ENCODE data around the gene KLHDC10.

KLHDC10 gene

DNA sequence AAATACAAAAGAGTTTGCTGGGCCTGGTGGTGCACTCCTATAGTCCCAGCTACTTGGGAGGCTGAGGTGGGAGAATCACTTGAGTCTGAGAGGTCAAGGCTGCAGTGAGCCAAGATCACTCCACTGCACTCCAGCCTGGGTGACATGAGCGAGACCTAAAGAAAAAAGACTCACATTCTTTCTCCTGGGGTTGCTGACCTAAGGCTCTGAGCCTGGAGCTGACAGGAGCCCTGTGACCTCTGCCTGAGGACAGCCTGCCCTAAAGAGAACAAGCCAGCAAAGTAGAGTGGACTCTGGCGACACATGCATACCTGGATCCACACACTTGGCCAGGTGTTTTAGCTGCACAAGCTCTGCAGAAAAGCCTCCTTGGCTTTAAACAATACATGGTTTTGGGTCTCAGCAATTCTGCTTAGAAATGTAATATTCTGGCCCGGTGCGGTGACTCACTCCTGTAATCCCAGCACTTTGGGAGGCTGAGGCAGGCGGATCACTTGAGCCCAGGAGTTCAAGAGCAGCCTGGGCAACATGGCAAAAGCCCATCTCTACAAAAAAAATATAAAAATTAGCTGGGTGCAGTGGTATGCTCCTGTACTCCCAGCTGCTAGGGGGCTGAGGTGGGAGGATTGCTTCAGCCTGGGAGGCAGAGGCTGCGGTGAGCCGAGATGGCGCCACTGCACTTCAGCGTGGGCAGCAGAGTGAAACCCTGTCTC, 76.5 kb downstream of the KLHDC10 start:
- Histone ChIP-seq H3K36me3 (ENCODE audit: control insufficient read depth, insufficient read depth, low read length) (no peaks in the 10 kb centered on the region), H3K9me3 (ENCODE audit: control insufficient read depth, low read length) (no peaks in the 10 kb centered on the region), H3K4me3 (ENCODE audit: low read length) (no peak overlapping the region), H3K27me3 (ENCODE audit: control insufficient read depth, insufficient read depth, low read length) (no peaks in the 10 kb centered on the region), H3K9ac (ENCODE audit: low read length) (no peak overlapping the region), H3K4me1 (ENCODE audit: control insufficient read depth, insufficient read depth, low read length) (peaks cover 6% of the 10 kb centered on the region)

GRCh38 chr7:130147710-130148325, 77.5 kb downstream of the KLHDC10 start:
- Histone ChIP-seq H3K4me3 (ENCODE audit: low read length) (no peak overlapping the region), H3K9ac (ENCODE audit: low read length) (no peak overlapping the region), H3K36me3 (ENCODE audit: control insufficient read depth, insufficient read depth, low read length) (no peaks in the 10 kb centered on the region), H3K9me3 (ENCODE audit: control insufficient read depth, low read length) (no peaks in the 10 kb centered on the region), H3K27me3 (ENCODE audit: control insufficient read depth, insufficient read depth, low read length) (no peaks in the 10 kb centered on the region), H3K4me1 (ENCODE audit: control insufficient read depth, insufficient read depth, low read length) (no peaks in the 10 kb centered on the region)

DNA sequence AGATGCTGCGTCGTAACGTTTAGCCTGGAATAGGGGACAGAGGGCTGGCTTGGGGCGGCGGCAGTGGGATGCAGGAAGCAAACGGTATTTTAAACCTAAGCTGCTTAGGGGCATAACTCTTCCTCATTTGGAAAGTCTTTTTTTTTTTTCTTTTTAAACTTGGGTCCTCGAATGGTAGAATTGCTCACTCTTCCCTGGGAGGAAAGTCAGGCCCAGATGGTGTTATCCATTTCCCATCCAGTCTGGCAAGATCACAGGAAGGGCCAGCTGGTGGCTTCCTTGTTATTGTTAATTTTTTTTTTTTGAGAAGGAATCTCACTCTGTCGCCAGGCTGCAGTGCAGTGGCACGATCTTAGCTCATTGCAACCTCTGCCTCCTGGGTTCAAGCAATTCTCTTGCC, 78.2 kb downstream of the KLHDC10 start:
- H3K27me3 ChIP-seq (ENCODE audit: control insufficient read depth, insufficient read depth, low read length): no peaks in the 10 kb centered on the region
- no peaks in the 10 kb centered on the region for H3K4me1 ChIP-seq (ENCODE audit: control insufficient read depth, insufficient read depth, low read length)
- H3K9me3 ChIP-seq (ENCODE audit: control insufficient read depth, low read length): no peaks in the 10 kb centered on the region
- H3K4me3 ChIP-seq (ENCODE audit: low read length): no peak overlapping the region
- no peak overlapping the region for H3K9ac ChIP-seq (ENCODE audit: low read length)
- H3K36me3 ChIP-seq (ENCODE audit: control insufficient read depth, insufficient read depth, low read length): no peaks in the 10 kb centered on the region

DNA sequence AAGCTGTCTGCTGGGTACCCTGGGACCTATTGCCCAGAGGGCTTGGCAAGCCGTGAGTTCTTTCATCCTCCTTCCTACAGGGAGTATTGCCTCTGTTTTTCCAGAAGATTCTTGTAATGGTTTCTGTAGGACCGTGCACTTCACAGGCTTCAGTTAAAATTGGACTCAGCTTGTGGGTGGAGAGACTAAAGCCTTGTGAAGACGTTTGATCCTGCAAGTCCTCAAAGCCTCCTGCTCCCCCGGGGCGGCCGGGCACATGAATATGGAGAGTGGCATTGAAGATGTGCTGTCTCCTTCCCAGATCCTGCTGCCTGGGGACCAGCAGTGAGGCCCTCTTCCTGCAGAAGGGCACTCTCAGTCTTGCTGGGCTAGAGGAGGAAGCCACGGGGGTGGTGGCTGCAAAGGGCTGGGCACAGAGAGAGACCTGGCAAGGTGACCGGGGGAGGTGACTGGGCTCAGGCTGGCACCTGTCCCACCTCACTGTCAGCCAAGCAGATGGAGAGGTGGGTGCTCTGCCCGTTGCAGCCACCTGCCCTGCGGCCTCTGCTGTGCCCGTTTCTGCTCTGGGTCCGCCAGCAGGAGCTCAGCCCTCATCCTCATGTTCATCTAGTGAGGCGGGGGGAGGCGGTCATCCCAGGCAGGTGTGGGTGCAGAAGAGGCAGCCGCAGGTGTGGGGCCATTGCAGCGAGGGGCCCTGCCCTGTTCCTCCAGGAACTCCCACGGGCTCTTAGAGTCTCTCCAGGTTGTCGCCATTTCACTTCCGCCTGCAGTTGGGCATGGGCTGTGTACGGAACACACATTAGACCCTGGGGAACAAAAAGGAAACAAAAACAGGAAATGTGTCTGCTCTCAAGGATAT, 79.2 kb downstream of the KLHDC10 start:
- H3K4me1 ChIP-seq (ENCODE audit: control insufficient read depth, insufficient read depth, low read length): peaks cover 8% of the 10 kb centered on the region
- H3K9me3 ChIP-seq (ENCODE audit: control insufficient read depth, low read length): no peaks in the 10 kb centered on the region
- H3K36me3 ChIP-seq (ENCODE audit: control insufficient read depth, insufficient read depth, low read length): no peaks in the 10 kb centered on the region
- H3K27me3 ChIP-seq (ENCODE audit: control insufficient read depth, insufficient read depth, low read length): no peaks in the 10 kb centered on the region
- no peak overlapping the region for H3K9ac ChIP-seq (ENCODE audit: low read length)
- no peak overlapping the region for H3K4me3 ChIP-seq (ENCODE audit: low read length)

- H3K4me1 ChIP-seq (ENCODE audit: control insufficient read depth, insufficient read depth, low read length): peaks cover 14% of the 10 kb centered on the region
- no peaks in the 10 kb centered on the region for H3K27me3 ChIP-seq (ENCODE audit: control insufficient read depth, insufficient read depth, low read length)
- H3K9ac ChIP-seq (ENCODE audit: low read length): no peak overlapping the region
- no peaks in the 10 kb centered on the region for H3K9me3 ChIP-seq (ENCODE audit: control insufficient read depth, low read length)
- H3K36me3 ChIP-seq (ENCODE audit: control insufficient read depth, insufficient read depth, low read length): no peaks in the 10 kb centered on the region
- no peak overlapping the region for H3K4me3 ChIP-seq (ENCODE audit: low read length)
Measured at GRCh38 chr7:130150587-130150986, 80.3 kb downstream of the KLHDC10 start.

GRCh38 chr7:130151591-130152492, 81.5 kb downstream of the KLHDC10 start:
- no peak overlapping the region for H3K4me3 ChIP-seq (ENCODE audit: low read length)
- H3K9me3 ChIP-seq (ENCODE audit: control insufficient read depth, low read length): no peaks in the 10 kb centered on the region
- H3K27me3 ChIP-seq (ENCODE audit: control insufficient read depth, insufficient read depth, low read length): no peaks in the 10 kb centered on the region
- H3K4me1 ChIP-seq (ENCODE audit: control insufficient read depth, insufficient read depth, low read length): peaks cover 14% of the 10 kb centered on the region
- H3K9ac ChIP-seq (ENCODE audit: low read length): no peak overlapping the region
- no peaks in the 10 kb centered on the region for H3K36me3 ChIP-seq (ENCODE audit: control insufficient read depth, insufficient read depth, low read length)

DNA sequence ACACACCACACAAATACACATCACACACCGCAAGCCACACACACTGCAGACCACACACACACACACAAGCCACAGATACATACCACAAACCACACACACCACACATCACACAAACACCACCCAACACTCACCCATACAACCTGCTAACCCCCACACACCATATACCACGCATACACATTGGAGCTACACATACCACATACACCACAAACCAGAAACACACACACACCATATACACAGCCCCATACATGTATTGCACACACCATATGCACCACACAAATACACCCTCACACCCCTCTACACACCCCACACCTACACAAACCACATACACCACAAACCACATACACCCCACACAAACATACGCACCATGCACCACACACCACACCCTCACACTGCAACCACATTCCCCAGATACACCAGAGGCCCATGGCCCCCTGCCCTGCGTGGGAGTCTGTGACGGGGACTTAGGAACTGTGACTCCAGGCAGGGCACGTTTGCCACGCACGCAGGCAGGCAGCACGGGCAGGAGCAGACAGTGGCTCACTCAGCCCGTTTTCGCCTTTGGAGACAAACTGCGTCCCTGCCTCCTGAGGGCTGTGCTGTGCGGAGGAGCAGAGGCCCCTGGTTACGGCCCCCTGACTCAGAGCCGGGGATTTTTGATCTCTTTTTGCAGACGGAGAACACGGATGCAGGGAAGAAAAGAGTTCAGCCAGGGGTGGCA, 82.3 kb downstream of the KLHDC10 start:
- Histone ChIP-seq H3K27me3 (ENCODE audit: control insufficient read depth, insufficient read depth, low read length) (no peaks in the 10 kb centered on the region), H3K9me3 (ENCODE audit: control insufficient read depth, low read length) (no peaks in the 10 kb centered on the region), H3K4me3 (ENCODE audit: low read length) (no peak overlapping the region), H3K4me1 (ENCODE audit: control insufficient read depth, insufficient read depth, low read length) (peaks cover 14% of the 10 kb centered on the region), H3K36me3 (ENCODE audit: control insufficient read depth, insufficient read depth, low read length) (no peaks in the 10 kb centered on the region), H3K9ac (ENCODE audit: low read length) (no peak overlapping the region)

DNA sequence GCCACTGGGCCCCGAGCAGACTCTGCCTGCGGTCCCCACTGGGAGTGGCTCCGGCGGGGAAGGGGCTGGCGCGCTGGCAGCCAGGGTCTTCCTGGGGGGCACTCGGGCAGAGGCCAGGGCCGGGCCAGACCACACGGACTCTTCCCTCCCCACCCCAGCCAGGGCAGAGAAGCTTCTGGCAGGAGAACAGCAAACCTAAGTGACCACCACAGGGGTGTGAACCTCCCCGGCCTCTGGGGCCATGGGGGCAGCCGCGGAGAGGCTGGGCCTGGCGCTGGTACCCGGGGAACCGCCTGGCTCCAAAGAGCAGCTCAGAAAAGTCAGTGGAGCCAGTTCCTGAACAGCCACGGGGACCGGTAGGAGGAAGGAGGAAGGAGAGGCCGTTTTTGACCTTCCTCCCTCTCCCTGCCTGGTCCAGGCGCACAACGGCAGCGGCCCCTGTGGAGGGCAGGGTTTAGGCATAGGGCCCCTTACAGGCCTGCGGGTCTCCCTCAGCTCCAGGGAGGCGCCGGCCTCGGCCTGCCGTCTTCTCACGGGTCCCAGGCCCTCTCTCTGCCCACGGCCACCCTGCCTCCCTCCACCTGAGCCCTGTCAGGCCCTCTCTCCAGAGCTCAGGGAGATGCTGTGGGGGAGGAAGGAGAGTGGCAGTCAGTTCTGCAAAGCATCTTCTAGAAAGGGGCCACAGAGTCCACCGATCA, 83.0 kb downstream of the KLHDC10 start:
- no peaks in the 10 kb centered on the region for H3K27me3 ChIP-seq (ENCODE audit: control insufficient read depth, insufficient read depth, low read length)
- no peaks in the 10 kb centered on the region for H3K36me3 ChIP-seq (ENCODE audit: control insufficient read depth, insufficient read depth, low read length)
- no peaks in the 10 kb centered on the region for H3K9me3 ChIP-seq (ENCODE audit: control insufficient read depth, low read length)
- H3K9ac ChIP-seq (ENCODE audit: low read length): no peak overlapping the region
- no peak overlapping the region for H3K4me3 ChIP-seq (ENCODE audit: low read length)
- peaks cover 14% of the 10 kb centered on the region for H3K4me1 ChIP-seq (ENCODE audit: control insufficient read depth, insufficient read depth, low read length)

DNA sequence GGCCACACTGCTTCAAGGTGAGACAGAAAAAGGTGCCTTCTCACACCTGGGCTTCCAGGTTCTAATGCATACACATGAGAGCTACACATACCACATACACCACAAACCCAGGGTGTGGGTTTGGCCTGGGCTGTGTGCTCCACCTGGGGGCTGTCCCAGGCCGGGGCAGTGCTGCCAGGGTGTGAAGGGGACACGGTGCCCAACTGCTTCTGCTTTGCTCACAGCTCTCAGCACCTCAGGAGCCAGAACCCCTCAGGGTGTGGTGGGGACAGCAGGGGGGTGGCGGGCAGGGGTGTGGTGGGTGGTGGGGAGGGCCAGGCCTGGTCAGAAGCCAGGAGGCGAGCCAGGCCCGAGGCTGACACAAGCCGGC, 83.8 kb downstream of the KLHDC10 start:
- Histone ChIP-seq H3K36me3 (ENCODE audit: control insufficient read depth, insufficient read depth, low read length) (no peaks in the 10 kb centered on the region), H3K9ac (ENCODE audit: low read length) (peak overlapping the region; percentile 12), H3K27me3 (ENCODE audit: control insufficient read depth, insufficient read depth, low read length) (no peaks in the 10 kb centered on the region), H3K4me3 (ENCODE audit: low read length) (no peak overlapping the region), H3K9me3 (ENCODE audit: control insufficient read depth, low read length) (no peaks in the 10 kb centered on the region), H3K4me1 (ENCODE audit: control insufficient read depth, insufficient read depth, low read length) (peaks cover 14% of the 10 kb centered on the region)

DNA sequence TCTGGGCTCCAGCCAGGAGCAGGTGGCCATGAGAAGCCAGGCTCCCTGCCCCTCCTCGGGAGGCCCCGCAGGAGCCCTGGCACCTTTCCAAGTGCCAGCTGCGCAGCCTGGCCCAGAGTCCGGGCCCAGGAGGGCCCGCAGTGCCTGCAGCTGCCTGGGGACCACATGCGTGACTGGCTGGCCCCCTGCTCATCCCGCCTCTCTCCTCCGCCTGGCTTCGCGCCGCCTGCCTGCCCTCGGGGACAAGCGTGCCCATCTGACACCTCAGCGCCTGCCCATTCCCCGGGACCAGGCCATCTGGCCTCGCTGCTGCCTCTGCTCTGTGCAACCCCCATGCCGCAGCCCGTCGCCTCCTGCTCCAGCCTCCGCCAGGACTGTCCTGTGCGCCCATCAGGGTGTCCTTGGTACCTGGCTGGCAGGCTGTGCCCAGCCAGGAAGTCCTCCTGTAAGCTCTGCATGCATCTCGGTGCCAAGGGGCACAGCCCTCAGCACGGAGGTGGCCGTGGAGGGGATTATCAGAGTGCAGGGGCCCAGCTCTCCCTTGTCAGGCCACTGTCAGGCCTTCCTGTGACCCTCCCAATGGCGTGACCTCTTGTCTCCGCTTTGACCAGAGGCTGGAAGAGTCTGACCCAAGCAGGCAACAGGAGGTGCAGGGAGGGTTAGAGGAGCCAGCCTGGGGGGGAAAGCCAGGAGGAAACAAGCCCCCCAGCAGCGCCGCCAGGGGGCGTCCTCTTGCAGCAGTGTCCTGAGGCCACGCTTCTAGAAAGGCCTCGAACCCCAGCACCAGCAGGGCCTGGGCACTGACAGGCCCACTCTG, 84.4 kb downstream of the KLHDC10 start:
- Histone ChIP-seq H3K9ac (ENCODE audit: low read length) (no peak overlapping the region), H3K9me3 (ENCODE audit: control insufficient read depth, low read length) (no peaks in the 10 kb centered on the region), H3K4me1 (ENCODE audit: control insufficient read depth, insufficient read depth, low read length) (peaks cover 14% of the 10 kb centered on the region), H3K4me3 (ENCODE audit: low read length) (no peak overlapping the region), H3K36me3 (ENCODE audit: control insufficient read depth, insufficient read depth, low read length) (no peaks in the 10 kb centered on the region), H3K27me3 (ENCODE audit: control insufficient read depth, insufficient read depth, low read length) (no peaks in the 10 kb centered on the region)
